Kidney (tissue), 14 donors: Measurements from ENCODE around the gene SNX22. TPM values are rescaled to one million over a fixed set of nuclear protein-coding genes. Genes with fewer than 3 reads are reported as not detected.

Source experiments
- DNase-seq, 5 donors: peaks; one replicate each; pipeline ENCODE4 v3.0.0-alpha.2; 2013 to 2020
- FAIRE-seq: peaks from 2 replicates; lab custom pipeline; 2012; peaks lifted over from hg19 to GRCh38; lab: Jason Lieb, UNC
- H3K27ac ChIP-seq, 2 donors: one replicate each; pipeline ENCODE4 v1.7.0; 2013; ENCODE audit warnings: low read depth in 2 of 2, low read length in 2 of 2, inconsistent platforms in 1 of 2
- H3K27me3 ChIP-seq: one replicate; pipeline ENCODE4 v1.7.1; 2013; ENCODE audit warnings: low read length, inconsistent platforms; ENCODE audit not compliant: control insufficient read depth, insufficient read depth
- H3K36me3 ChIP-seq, 3 donors: one replicate each; pipeline versions ENCODE4 v1.7.0 to v1.7.1; 2013; ENCODE audit warnings: low read length in 3 of 3, control low read depth in 1 of 3, inconsistent platforms in 1 of 3; ENCODE audit not compliant: insufficient read depth in 3 of 3, control insufficient read depth in 2 of 3
- H3K4me1 ChIP-seq, 3 donors: one replicate each; pipeline versions ENCODE4 v1.7.0 to v1.7.1; 2013; ENCODE audit warnings: low read length in 3 of 3, inconsistent platforms in 1 of 3, low read depth in 1 of 3; ENCODE audit not compliant: control insufficient read depth in 2 of 3, insufficient read depth in 2 of 3
- H3K4me3 ChIP-seq, 3 donors: one replicate each; pipeline versions ENCODE4 v1.7.0 to v1.8.1; 2013; ENCODE audit warnings: low read length in 3 of 3, control low read depth in 1 of 3, inconsistent platforms in 1 of 3
- H3K9ac ChIP-seq, 3 donors: one replicate each; pipeline versions ENCODE4 v1.7.0 to v1.7.1; 2013; ENCODE audit warnings: low read length in 3 of 3, control low read depth in 1 of 3, inconsistent platforms in 1 of 3
- H3K9me3 ChIP-seq, 3 donors: one replicate each; pipeline versions ENCODE4 v1.7.0 to v1.7.1; 2013; ENCODE audit warnings: low read length in 3 of 3, control low read depth in 1 of 3, inconsistent platforms in 1 of 3; ENCODE audit not compliant: control insufficient read depth in 2 of 3, insufficient read depth in 1 of 3
- CTCF ChIP-seq: IDR thresholded peaks from 3 replicates; pipeline ENCODE4 v1.5.1; 2012; ENCODE audit warnings: mild to moderate bottlenecking, moderate library complexity, borderline replicate concordance; ENCODE audit not compliant: insufficient read depth; ENCODE audit errors: extremely low read depth
- intact Hi-C: fragments of 100-400 bp; cut with DNase I; formaldehyde crosslinking; loops from one replicate; pipeline ENCODE4 v1.11.1; 2022
- polyA plus RNA-seq: library from polyadenylated mRNA; stranded (reverse); fragments of 350-450 nt; fragmentation: Illumina TruSeq; extraction: RNeasy Lipid Tissue Mini Kit (QIAGEN cat#74804); gene quantifications from one replicate; pipeline ENCODE4 v1.2.3, GENCODE V29; 2014; ENCODE audit warnings: low read depth, low replicate concordance; ENCODE audit not compliant: insufficient read depth
- total RNA-seq: library from RNA; stranded (reverse); fragmentation: NEBNext Ultra II Directional; extraction: Animal tissue kit (Norgen Biotek cat#: 25700); gene quantifications from one replicate; pipeline ENCODE4 v1.2.1, GENCODE V29; 2021
- donor health status: control.
- donor health status: control.
- donor health status: control.
- donor health status: control.
- donor health status: control.
- donor health status: DM: yes; HTN: yes; CAD: no.
- donor health status: Normal renal cell carcinoma (clear cell type).

SNX22 gene
- total and polyA plus RNA-seq, 2 donors from 2014 or later = 1.1 to 4.6 TPM

- DNase-seq (no peak), FAIRE-seq (no peak)
- H3K36me3 ChIP-seq = peaks cover 0 to 23% (median 16%) of the 10 kb centered on the region in 3 donors
- no peak overlapping the region for H3K4me3 ChIP-seq
- no peaks in the 10 kb centered on the region for H3K4me1 ChIP-seq
- no peaks in the 10 kb centered on the region for H3K9me3 ChIP-seq
- H3K27ac ChIP-seq = no peak overlapping the region
- intact Hi-C loops = no loop called here
- H3K9ac ChIP-seq = no peak overlapping the region
- no peak for TF ChIP-seq CTCF
- no peaks in the 10 kb centered on the region for H3K27me3 ChIP-seq
These were observed 9.6 kb upstream of the SNX22 start for GRCh38 chr15:64141798-64142512.

GRCh38 chr15:64143276-64143675, 8.3 kb upstream of the SNX22 start:
- H3K36me3 ChIP-seq = peaks cover 0 to 18% (median 9%) of the 10 kb centered on the region in 3 donors
- intact Hi-C loops = no loop called here
- FAIRE-seq (no peak), DNase-seq (no peak)
- no peaks in the 10 kb centered on the region for H3K4me1 ChIP-seq
- no peaks in the 10 kb centered on the region for H3K9me3 ChIP-seq
- TF ChIP-seq CTCF = no peak
- H3K4me3 ChIP-seq = no peak overlapping the region
- H3K27ac ChIP-seq = no peak overlapping the region
- no peaks in the 10 kb centered on the region for H3K27me3 ChIP-seq
- no peak overlapping the region for H3K9ac ChIP-seq

GRCh38 chr15:64144192-64144564, 7.4 kb upstream of the SNX22 start:
- Histone ChIP-seq H3K27ac (no peak overlapping the region), H3K9ac (no peak overlapping the region), H3K27me3 (no peaks in the 10 kb centered on the region), H3K4me1 (no peaks in the 10 kb centered on the region), H3K9me3 (no peaks in the 10 kb centered on the region), H3K36me3 (peaks cover 0 to 15% (median 9%) of the 10 kb centered on the region in 3 donors), H3K4me3 (no peak overlapping the region)
- no peak for TF ChIP-seq CTCF
- intact Hi-C loops = no loop called here
- DNase-seq = no peak
- FAIRE-seq = no peak
